Stimulated activated naive CD4-positive, alpha-beta T cell (primary cell): ENCODE data around the gene COL27A1.
"Not testable (repeated sequence)": the region's sequence is repeated elsewhere in the genome, so short reads cannot be mapped to it uniquely, and the experiment has no call there.

Experiments
- DNase-seq, 6 experiments: peaks; one replicate each; lab custom pipeline; 2025; lab: John Stamatoyannopoulos, UW

COL27A1 gene

GRCh38 chr9:114324492-114324891 lies 169.2 kb downstream of the COL27A1 start:
- DNase-seq = no peak

- not testable (repeated sequence) for DNase-seq
Measured at GRCh38 chr9:114324965-114325364, 169.6 kb downstream of the COL27A1 start.

GRCh38 chr9:114325684-114326254 lies 170.4 kb downstream of the COL27A1 start:
- DNase-seq = not testable (repeated sequence)

GRCh38 chr9:114327749-114328148 lies 172.4 kb downstream of the COL27A1 start:
- no peak for DNase-seq

- DNase-seq = not testable (repeated sequence)
Measured at GRCh38 chr9:114328357-114328820, 173.1 kb downstream of the COL27A1 start.

- DNase-seq = not testable (repeated sequence)
Measured at GRCh38 chr9:114328937-114329624, 173.7 kb downstream of the COL27A1 start.

- DNase-seq = not testable (repeated sequence)
Measured at GRCh38 chr9:114329625-114330022, 174.3 kb downstream of the COL27A1 start, which contains the start of gene ORM2. TSS of gene ORM2 (plus strand) at chr9:114329869. CDS start at chr9:114329905, 36 bp downstream.

GRCh38 chr9:114330636-114331035 lies 175.3 kb downstream of the COL27A1 start:
- peak in 1 of 6 experiments; percentile 37 for DNase-seq

GRCh38 chr9:114331229-114332195 lies 176.2 kb downstream of the COL27A1 start:
- not testable (repeated sequence) for DNase-seq

GRCh38 chr9:114332474-114333040 lies 177.2 kb downstream of the COL27A1 start:
- DNase-seq = not testable (repeated sequence)

- DNase-seq = not testable (repeated sequence)
Measured at GRCh38 chr9:114333718-114334117, 178.4 kb downstream of the COL27A1 start.

GRCh38 chr9:114334490-114334889 lies 179.2 kb downstream of the COL27A1 start:
- no peak for DNase-seq

GRCh38 chr9:114335745-114336144 lies 180.4 kb downstream of the COL27A1 start:
- DNase-seq = no peak

GRCh38 chr9:114336157-114336556 lies 180.8 kb downstream of the COL27A1 start:
- no peak for DNase-seq

GRCh38 chr9:114336699-114337395 lies 181.5 kb downstream of the COL27A1 start:
- no peak for DNase-seq

- DNase-seq = no peak
Measured at GRCh38 chr9:114338187-114338586, 182.8 kb downstream of the COL27A1 start.

- DNase-seq = peak in 5 of 6 experiments; percentile 8 to 56 (median 41)
Measured at GRCh38 chr9:114339130-114339908, 184.0 kb downstream of the COL27A1 start.

GRCh38 chr9:114341152-114341830 lies 186.0 kb downstream of the COL27A1 start:
- no peak for DNase-seq

GRCh38 chr9:114341991-114342390 lies 186.7 kb downstream of the COL27A1 start:
- DNase-seq = no peak
